ENCODE data around the gene CLASRP. TPM values are rescaled to one million over a fixed set of nuclear protein-coding genes. Genes with fewer than 3 reads are reported as not detected.
"Not testable (repeated sequence)": the region's sequence is repeated elsewhere in the genome, so short reads cannot be mapped to it uniquely, and the experiment has no call there.

Gene CLASRP
- total RNA-seq, 1 donor from 2014 or later: 81.5 TPM

- Mint-ChIP-seq H3K9me3 (ENCODE audit: unreplicated experiment) (no peaks in the 10 kb centered on the region), H3K27me3 (ENCODE audit: unreplicated experiment) (no peaks in the 10 kb centered on the region), H3K36me3 (ENCODE audit: unreplicated experiment) (no peaks in the 10 kb centered on the region), H3K4me1 (ENCODE audit: unreplicated experiment) (peaks cover 14% of the 10 kb centered on the region), H3K4me3 (ENCODE audit: unreplicated experiment) (no peak overlapping the region), H3K27ac (ENCODE audit: unreplicated experiment) (no peak overlapping the region)
- no peak for TF ChIP-seq CTCF (IDR thresholded peaks at IDR 0.05)
- DNase-seq (ENCODE audit: extremely low spot score, unreplicated experiment): no peak
These were observed 79.3 kb downstream of the CLASRP start for GRCh38 chr19:45118106-45118505.

- peaks cover 16% of the 10 kb centered on the region for H3K4me1 Mint-ChIP-seq (ENCODE audit: unreplicated experiment)
- H3K27ac Mint-ChIP-seq (ENCODE audit: unreplicated experiment); DNase-seq (ENCODE audit: extremely low spot score, unreplicated experiment); H3K27me3 Mint-ChIP-seq (ENCODE audit: unreplicated experiment); H3K9me3 Mint-ChIP-seq (ENCODE audit: unreplicated experiment); H3K4me3 Mint-ChIP-seq (ENCODE audit: unreplicated experiment); H3K36me3 Mint-ChIP-seq (ENCODE audit: unreplicated experiment): not testable (repeated sequence)
These were observed 79.9 kb downstream of the CLASRP start for GRCh38 chr19:45118591-45119355.

- no peak for TF ChIP-seq CTCF (IDR thresholded peaks at IDR 0.05)
- Mint-ChIP-seq H3K4me3 (ENCODE audit: unreplicated experiment) (no peak overlapping the region), H3K36me3 (ENCODE audit: unreplicated experiment) (no peaks in the 10 kb centered on the region), H3K27me3 (ENCODE audit: unreplicated experiment) (no peaks in the 10 kb centered on the region), H3K27ac (ENCODE audit: unreplicated experiment) (no peak overlapping the region), H3K9me3 (ENCODE audit: unreplicated experiment) (no peaks in the 10 kb centered on the region), H3K4me1 (ENCODE audit: unreplicated experiment) (peaks cover 22% of the 10 kb centered on the region)
- no peak for DNase-seq (ENCODE audit: extremely low spot score, unreplicated experiment)
These were observed 80.7 kb downstream of the CLASRP start for GRCh38 chr19:45119582-45119981.

Other genes with a start within 250 kb of the CLASRP start
- 8.8 and 9.9 TPM in 2 replicates for gene BCAM, start 229.9 kb upstream of the CLASRP start, total RNA-seq
- 117 TPM in 2 replicates for gene NECTIN2, start 192.7 kb upstream of the CLASRP start, total RNA-seq
- 47.4 and 48.7 TPM in 2 replicates for gene TOMM40, start 147.8 kb upstream of the CLASRP start, total RNA-seq
- gene APOE, start 133.2 kb upstream of the CLASRP start, total RNA-seq: 151 and 184 TPM in 2 replicates
- gene APOC1, start 124.4 kb upstream of the CLASRP start, total RNA-seq: 3.3 TPM in 1 of 2 replicates, not detected in the other
- gene APOC4, start 96.8 kb upstream of the CLASRP start, total RNA-seq: not detected in 2 replicates
- gene APOC2, start 93.0 kb upstream of the CLASRP start, total RNA-seq: not detected in 2 replicates
- 124 and 126 TPM in 2 replicates for gene CLPTM1, start 83.7 kb upstream of the CLASRP start, total RNA-seq
- 14.3 and 15.1 TPM in 2 replicates for gene RELB, start 37.6 kb upstream of the CLASRP start, total RNA-seq
- gene ZNF296, start 37.4 kb downstream of the CLASRP start, total RNA-seq: 0.68 and 0.70 TPM in 2 replicates
- 19.3 and 25.8 TPM in 2 replicates for gene GEMIN7, start 40.2 kb downstream of the CLASRP start, total RNA-seq
- gene PPP1R37, start 54.1 kb downstream of the CLASRP start, total RNA-seq: 34.8 and 35.4 TPM in 2 replicates
- 0.18 and 0.35 TPM in 2 replicates for gene NKPD1, start 121.9 kb downstream of the CLASRP start, total RNA-seq
- 29.4 and 31.5 TPM in 2 replicates for gene TRAPPC6A, start 139.2 kb downstream of the CLASRP start, total RNA-seq
- 16.9 and 23.1 TPM in 2 replicates for gene BLOC1S3, start 139.7 kb downstream of the CLASRP start, total RNA-seq
- gene EXOC3L2, start 206.4 kb downstream of the CLASRP start, total RNA-seq: 8.4 and 11.1 TPM in 2 replicates
- 61.2 and 66.5 TPM in 2 replicates for gene MARK4, start 212.2 kb downstream of the CLASRP start, total RNA-seq